ENCODE measurements around the gene NLRP5. TPM values are rescaled to one million over a fixed set of nuclear protein-coding genes. Genes with fewer than 3 reads are reported as not detected.

Gene NLRP5
- total and polyA plus RNA-seq, 2 of the 8 experiments (the other 6 are each of a cell fraction or from before 2014, with no cell fraction given) = not detected

DNA sequence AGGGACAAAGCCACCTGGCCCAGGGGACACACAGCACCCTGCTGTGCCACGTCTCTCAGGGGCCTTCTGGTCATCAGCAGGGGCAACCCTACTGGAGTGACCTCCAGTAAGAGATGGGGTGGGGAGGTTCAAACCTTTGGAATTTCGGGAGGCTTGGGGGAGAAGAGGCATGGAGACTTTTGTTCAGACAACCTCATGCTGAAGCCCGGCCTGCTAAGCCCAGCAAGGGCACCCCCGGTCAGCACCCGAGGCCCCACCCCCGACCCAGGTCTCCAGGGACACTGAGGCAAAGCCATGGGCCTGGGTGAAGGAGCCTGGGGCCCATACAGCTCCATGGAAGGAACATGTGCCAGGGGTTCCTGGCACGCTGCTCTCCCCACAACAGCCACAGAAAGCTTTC is 111.2 kb downstream of the NLRP5 start:
- H3K56ac ChIP-seq (replicated peaks; ENCODE audit: insufficient read length, low read depth, low read length) = no peak overlapping the region
- H3K9ac ChIP-seq (replicated peaks in 1 of 4; ENCODE audit: extremely low read depth in 1 of 4, low read depth in 3 of 4, low read length in 3 of 4) = no peak overlapping the region
- H3K36me3 ChIP-seq (ENCODE audit: control insufficient read depth in 2 of 4, insufficient read depth in 4 of 4, low read length in 3 of 4) = peaks cover 2 to 22% (median 7%) of the 10 kb centered on the region in 4 experiments; a peak in 7 of 8 replicates
- H4K91ac ChIP-seq (replicated peaks; ENCODE audit: insufficient read length, low read length) = no peak overlapping the region
- no peak overlapping the region for H2AK5ac ChIP-seq (ENCODE audit: low read depth, low read length)
- no peak overlapping the region for H2BK20ac ChIP-seq (ENCODE audit: low read length)
- no peak overlapping the region for H4K5ac ChIP-seq (ENCODE audit: insufficient read length, low read depth, low read length)
- H2BK12ac ChIP-seq (ENCODE audit: low read depth, low read length) = no peak overlapping the region
- H2BK15ac ChIP-seq (ENCODE audit: low read length) = no peak overlapping the region
- H2BK120ac ChIP-seq (replicated peaks; ENCODE audit: low read depth, low read length) = no peak overlapping the region
- DNase-seq (ENCODE audit: low read depth in 1 of 2, low spot score in 2 of 2) = no peak
- no peak for FAIRE-seq
- H3K9me3 ChIP-seq (ENCODE audit: insufficient read depth in 2 of 2, low read depth in 1 of 2, low read length in 1 of 2) = no peaks in the 10 kb centered on the region
- no peak overlapping the region for H2AFZ ChIP-seq (ENCODE audit: low read length)
- ChIA-PET CTCF (ENCODE audit: partially characterized antibody) (interaction anchor here (0.6 kb wide), 1 partner anchor 115 kb away, joined by 3 read pairs; no protein-coding TSS in a partner anchor), POLR2A (ENCODE audit: partially characterized antibody) (no interaction called here)
- H3K18ac ChIP-seq (ENCODE audit: extremely low read depth, low read length) = no peak overlapping the region
- H3K4me3 ChIP-seq (ENCODE audit: extremely low read depth in 1 of 4, insufficient read depth in 2 of 4, low read depth in 3 of 4, low read length in 4 of 4) = no peak overlapping the region
- peaks cover 10 to 34% of the 10 kb centered on the region in 2 experiments for H4K20me1 ChIP-seq (replicated peaks in 1 of 2; ENCODE audit: control insufficient read depth in 1 of 2, insufficient read depth in 2 of 2, low read length in 2 of 2)
- no peak overlapping the region; the same call in 1 of the 2 replicates for H4K8ac ChIP-seq (ENCODE audit: extremely low read depth, insufficient read depth, low read length)
- no peak overlapping the region for H3K23ac ChIP-seq (ENCODE audit: insufficient read length)
- WGBS, 2 experiments (ENCODE audit: extremely low coverage in 1 of 2, insufficient coverage in 1 of 2, insufficient read length in 1 of 2, insufficient replicate concordance in 2 of 2, low coverage in 1 of 2, low lambda C conversion rate in 2 of 2, missing lambda C conversion rate in 1 of 2) = 95% methylated on average over 5 of the region's 7 CpGs; no CpG with 5 or more reads in 1 of the 2 experiments
- H3K14ac ChIP-seq (ENCODE audit: insufficient read length) = no peak overlapping the region
- H3K79me1 ChIP-seq (ENCODE audit: low read depth, low read length) = peaks cover 27% of the 10 kb centered on the region
- no peak overlapping the region for H2BK5ac ChIP-seq (ENCODE audit: low read depth, low read length)
- no peak overlapping the region for H3K4me2 ChIP-seq (ENCODE audit: insufficient read depth in 1 of 2, low read depth in 2 of 2, low read length in 2 of 2)
- H3K27ac ChIP-seq (ENCODE audit: low read depth, low read length) = no peak overlapping the region
- no peaks in the 10 kb centered on the region; a peak in 1 of 7 replicates for H3K4me1 ChIP-seq (replicated peaks in 1 of 4; ENCODE audit: control insufficient read depth in 3 of 4, insufficient read depth in 4 of 4, low read length in 3 of 4)
- peaks cover 0 to 65% of the 10 kb centered on the region in 2 experiments; a peak in 3 of 4 replicates for H3K79me2 ChIP-seq (ENCODE audit: control insufficient read depth in 1 of 2, insufficient read depth in 2 of 2, low read length in 2 of 2)
- H3K4ac ChIP-seq (replicated peaks; ENCODE audit: insufficient read length, low read depth, low read length) = no peak overlapping the region
- no peaks in the 10 kb centered on the region for H3K27me3 ChIP-seq (replicated peaks in 1 of 4; ENCODE audit: control insufficient read depth in 3 of 4, extremely low read depth in 1 of 4, insufficient read depth in 3 of 4, low read length in 3 of 4)
- H3K23me2 ChIP-seq (ENCODE audit: low read depth, low read length) = no peaks in the 10 kb centered on the region
- TF ChIP-seq ASH2L (IDR thresholded peaks at IDR 0.05; ENCODE audit: low read length) (no peak), HDAC6 (IDR thresholded peaks at IDR 0.05; ENCODE audit: low read depth, low read length) (no peak), HDAC2 (IDR thresholded peaks at IDR 0.05; ENCODE audit: borderline replicate concordance in 1 of 2, low read depth in 2 of 2, low read length in 2 of 2) (no peak), RBBP5 (IDR thresholded peaks at IDR 0.05; ENCODE audit: borderline replicate concordance, low read depth, low read length) (no peak), TEAD4 (IDR thresholded peaks at IDR 0.05; ENCODE audit: low read depth, low read length) (no peak), SIN3A (conservative IDR thresholded peaks at IDR 0.05 in 1 of 2, IDR thresholded peaks at IDR 0.05 in 1 of 2; ENCODE audit: low read depth in 1 of 2, low read length in 2 of 2) (no peak), KDM5A (IDR thresholded peaks at IDR 0.05; ENCODE audit: low read length) (no peak), POLR2A (IDR thresholded peaks at IDR 0.05; ENCODE audit: control extremely low read depth in 1 of 2, low read depth in 2 of 2, low read length in 2 of 2) (no peak), TAF1 (IDR thresholded peaks at IDR 0.05; ENCODE audit: low read depth, low read length) (no peak), TBP (IDR thresholded peaks at IDR 0.05; ENCODE audit: low read depth, low read length) (no peak)
- TF ChIP-seq, protein P1, sequence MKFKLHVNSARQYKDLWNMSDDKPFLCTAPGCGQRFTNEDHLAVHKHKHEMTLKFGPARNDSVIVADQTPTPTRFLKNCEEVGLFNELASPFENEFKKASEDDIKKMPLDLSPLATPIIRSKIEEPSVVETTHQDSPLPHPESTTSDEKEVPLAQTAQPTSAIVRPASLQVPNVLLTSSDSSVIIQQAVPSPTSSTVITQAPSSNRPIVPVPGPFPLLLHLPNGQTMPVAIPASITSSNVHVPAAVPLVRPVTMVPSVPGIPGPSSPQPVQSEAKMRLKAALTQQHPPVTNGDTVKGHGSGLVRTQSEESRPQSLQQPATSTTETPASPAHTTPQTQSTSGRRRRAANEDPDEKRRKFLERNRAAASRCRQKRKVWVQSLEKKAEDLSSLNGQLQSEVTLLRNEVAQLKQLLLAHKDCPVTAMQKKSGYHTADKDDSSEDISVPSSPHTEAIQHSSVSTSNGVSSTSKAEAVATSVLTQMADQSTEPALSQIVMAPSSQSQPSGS (IDR thresholded peaks at IDR 0.05; ENCODE audit: low read length) = no peak
